Glutamatergic neuron (in vitro differentiated cells): ENCODE measurements around the gene CDCA5. TPM values are rescaled to one million over a fixed set of nuclear protein-coding genes. Genes with fewer than 3 reads are reported as not detected.

Source experiments
- DNase-seq: peaks from one replicate; pipeline ENCODE4 v3.0.0; 2022
- H3K27ac Mint-ChIP-seq: one replicate; pipeline ENCODE4 v1.8.0; 2020; ENCODE audit warnings: mild to moderate bottlenecking, mixed read lengths, inconsistent platforms; ENCODE audit not compliant: unreplicated experiment
- H3K27me3 Mint-ChIP-seq: one replicate; pipeline ENCODE4 v1.8.0; 2020; ENCODE audit warnings: mild to moderate bottlenecking, moderate library complexity, mixed read lengths, inconsistent platforms; ENCODE audit not compliant: unreplicated experiment
- H3K36me3 Mint-ChIP-seq: one replicate; pipeline ENCODE4 v1.8.0; 2020; ENCODE audit warnings: mild to moderate bottlenecking, mixed read lengths, inconsistent platforms; ENCODE audit not compliant: unreplicated experiment
- H3K4me1 Mint-ChIP-seq: one replicate; pipeline ENCODE4 v1.8.0; 2020; ENCODE audit warnings: mild to moderate bottlenecking, low read depth, mixed read lengths, inconsistent platforms; ENCODE audit not compliant: unreplicated experiment
- H3K4me3 Mint-ChIP-seq: one replicate; pipeline ENCODE4 v1.8.0; 2020; ENCODE audit warnings: mild to moderate bottlenecking, mixed read lengths, inconsistent platforms; ENCODE audit not compliant: unreplicated experiment
- H3K9me3 Mint-ChIP-seq: one replicate; pipeline ENCODE4 v1.8.0; 2020; ENCODE audit warnings: mild to moderate bottlenecking, moderate library complexity, mixed read lengths, inconsistent platforms; ENCODE audit not compliant: unreplicated experiment
- microRNA-seq: library from miRNA; unstranded; fragments of <30 nt; microRNA quantifications from one replicate; pipeline ENCODE4, GENCODE V29; 2020; ENCODE audit not compliant: unreplicated experiment
- total RNA-seq: library from RNA; stranded (reverse); fragmentation: NEBNext Ultra II Directional; extraction: Animal tissue kit (Norgen Biotek cat#: 25700); gene quantifications from one replicate; pipeline ENCODE4 v1.2.1, GENCODE V29; 2021; ENCODE audit not compliant: unreplicated experiment
- TF ChIP-seq, protein P1 (sequence below): fragments of 200-600 bp; sonication (generic); IDR thresholded peaks from one replicate; pipeline ENCODE4 v1.5.0; 2021; ENCODE audit not compliant: partially characterized antibody, unreplicated experiment

CDCA5 gene
- total RNA-seq, 1 donor from 2014 or later = 7.7 TPM

DNA sequence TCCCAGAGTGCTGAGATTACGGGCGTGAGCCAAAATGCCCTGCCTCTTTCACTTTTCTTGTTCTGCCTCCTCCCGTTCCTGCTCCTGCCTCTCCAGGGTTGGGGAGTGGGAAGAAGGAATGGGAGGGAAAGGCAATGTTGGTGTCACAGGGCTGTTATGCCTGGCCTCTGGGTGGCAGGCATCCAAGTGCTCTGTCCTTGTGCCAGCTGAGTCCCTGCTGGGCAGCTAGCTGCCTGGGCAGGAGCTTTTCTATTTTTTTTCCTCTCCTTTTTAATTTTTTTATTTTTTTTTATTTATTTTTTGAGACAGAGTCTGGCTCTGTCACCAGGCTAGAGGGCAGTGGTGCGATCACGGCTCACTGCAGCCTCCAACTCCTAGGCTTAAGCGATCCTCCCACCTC is 46.9 kb downstream of the CDCA5 start:
- no peak for DNase-seq
- Mint-ChIP-seq H3K4me1 (no peaks in the 10 kb centered on the region), H3K27me3 (peaks cover 7% of the 10 kb centered on the region), H3K9me3 (peaks cover 4% of the 10 kb centered on the region), H3K4me3 (no peak overlapping the region), H3K27ac (no peak overlapping the region), H3K36me3 (no peaks in the 10 kb centered on the region)
- TF ChIP-seq, protein P1, sequence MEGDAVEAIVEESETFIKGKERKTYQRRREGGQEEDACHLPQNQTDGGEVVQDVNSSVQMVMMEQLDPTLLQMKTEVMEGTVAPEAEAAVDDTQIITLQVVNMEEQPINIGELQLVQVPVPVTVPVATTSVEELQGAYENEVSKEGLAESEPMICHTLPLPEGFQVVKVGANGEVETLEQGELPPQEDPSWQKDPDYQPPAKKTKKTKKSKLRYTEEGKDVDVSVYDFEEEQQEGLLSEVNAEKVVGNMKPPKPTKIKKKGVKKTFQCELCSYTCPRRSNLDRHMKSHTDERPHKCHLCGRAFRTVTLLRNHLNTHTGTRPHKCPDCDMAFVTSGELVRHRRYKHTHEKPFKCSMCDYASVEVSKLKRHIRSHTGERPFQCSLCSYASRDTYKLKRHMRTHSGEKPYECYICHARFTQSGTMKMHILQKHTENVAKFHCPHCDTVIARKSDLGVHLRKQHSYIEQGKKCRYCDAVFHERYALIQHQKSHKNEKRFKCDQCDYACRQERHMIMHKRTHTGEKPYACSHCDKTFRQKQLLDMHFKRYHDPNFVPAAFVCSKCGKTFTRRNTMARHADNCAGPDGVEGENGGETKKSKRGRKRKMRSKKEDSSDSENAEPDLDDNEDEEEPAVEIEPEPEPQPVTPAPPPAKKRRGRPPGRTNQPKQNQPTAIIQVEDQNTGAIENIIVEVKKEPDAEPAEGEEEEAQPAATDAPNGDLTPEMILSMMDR = no peak

DNA sequence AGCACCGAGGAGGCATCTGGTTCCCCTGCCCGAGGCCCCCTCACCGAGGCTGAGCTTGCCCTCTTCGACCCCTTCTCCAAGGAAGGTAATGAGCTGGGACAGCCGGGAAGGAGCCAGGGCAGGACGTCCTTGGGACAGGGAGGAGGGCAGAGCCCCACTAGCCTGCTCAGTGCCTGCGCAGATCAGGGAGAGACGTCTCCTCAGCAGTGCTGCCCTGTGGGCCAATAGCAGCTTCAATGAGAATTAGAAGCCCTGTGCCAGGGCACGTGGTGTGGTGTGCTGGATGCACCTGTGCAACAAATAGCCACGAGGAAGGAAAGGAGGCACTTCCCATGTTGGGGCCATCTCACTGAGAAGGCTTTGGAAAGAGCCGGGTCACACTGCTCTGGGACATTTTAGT is 48.3 kb downstream of the CDCA5 start:
- no peaks in the 10 kb centered on the region for H3K36me3 Mint-ChIP-seq
- DNase-seq = no peak
- TF ChIP-seq, protein P1 = no peak

DNA sequence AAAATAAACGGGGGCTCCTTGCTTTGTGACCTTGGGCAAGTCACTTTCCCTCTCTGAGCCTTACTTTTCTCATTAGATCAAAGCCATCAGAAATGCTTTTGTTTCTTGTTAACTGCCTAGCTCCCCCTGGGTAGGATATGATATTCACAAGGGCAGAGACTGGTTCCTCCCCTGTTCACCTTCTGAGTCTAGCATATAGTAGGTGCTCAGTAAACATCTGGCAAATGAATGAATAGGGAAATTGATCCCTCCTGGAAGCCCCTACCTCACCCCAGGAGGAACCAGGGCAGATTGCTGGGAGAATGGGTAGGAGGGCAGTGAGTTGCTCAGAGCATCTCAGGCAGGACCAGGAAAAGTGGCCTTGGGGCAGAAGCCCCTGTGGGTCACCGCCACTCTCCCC is 49.4 kb downstream of the CDCA5 start:
- no peak overlapping the region for H3K27ac Mint-ChIP-seq
- H3K4me1 Mint-ChIP-seq = no peaks in the 10 kb centered on the region
- no peaks in the 10 kb centered on the region for H3K9me3 Mint-ChIP-seq
- H3K4me3 Mint-ChIP-seq = no peak overlapping the region
- peaks cover 5% of the 10 kb centered on the region for H3K27me3 Mint-ChIP-seq
- TF ChIP-seq, protein P1 = no peak
- no peaks in the 10 kb centered on the region for H3K36me3 Mint-ChIP-seq
- DNase-seq = no peak

More for the DNA sequence above, 48.3 kb downstream of the CDCA5 start:
- H3K27me3 Mint-ChIP-seq = peaks cover 5% of the 10 kb centered on the region
- no peaks in the 10 kb centered on the region for H3K4me1 Mint-ChIP-seq
- peaks cover 2% of the 10 kb centered on the region for H3K9me3 Mint-ChIP-seq
- H3K27ac Mint-ChIP-seq = no peak overlapping the region
- no peak overlapping the region for H3K4me3 Mint-ChIP-seq

DNA sequence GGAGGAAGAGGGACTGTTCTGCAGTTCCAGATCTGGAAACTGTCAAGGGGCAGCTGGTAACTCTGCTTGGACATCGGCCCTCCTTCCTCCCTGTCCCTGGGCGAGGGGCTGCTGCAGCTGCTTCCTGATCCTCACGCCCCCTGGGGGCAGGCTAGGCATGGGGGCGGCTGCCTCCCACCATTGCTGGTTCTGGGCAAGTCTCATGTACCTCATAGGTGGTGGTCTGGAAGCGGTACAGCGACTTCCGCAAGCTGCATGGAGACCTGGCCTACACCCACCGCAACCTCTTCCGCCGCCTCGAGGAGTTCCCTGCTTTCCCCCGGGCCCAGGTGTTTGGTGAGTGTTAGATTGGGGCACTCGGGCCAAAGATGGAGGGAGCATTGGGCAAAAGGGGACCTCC is 51.6 kb downstream of the CDCA5 start:
- H3K27ac Mint-ChIP-seq = no peak overlapping the region
- peaks cover 4% of the 10 kb centered on the region for H3K27me3 Mint-ChIP-seq
- no peaks in the 10 kb centered on the region for H3K36me3 Mint-ChIP-seq
- no peaks in the 10 kb centered on the region for H3K9me3 Mint-ChIP-seq
- DNase-seq = no peak
- TF ChIP-seq, protein P1 = no peak
- peaks cover 2% of the 10 kb centered on the region for H3K4me1 Mint-ChIP-seq
- H3K4me3 Mint-ChIP-seq = no peak overlapping the region

Small RNAs within 50 kb of the gene (microRNA-seq; reads per million reads assigned to microRNA genes)
- 2.8 reads per million, percentile 20 among the genes with 10 or more reads in this experiment for gene MIR6751

Other genes with a start within 250 kb of the CDCA5 start
- 2.3 TPM for gene CDC42BPG, start 239.4 kb downstream of the CDCA5 start, total RNA-seq
- gene EHD1, start 205.4 kb downstream of the CDCA5 start, total RNA-seq = 114 TPM
- 25.9 TPM for gene ATG2A, start 166.8 kb downstream of the CDCA5 start, total RNA-seq
- 148 TPM for gene PPP2R5B, start 159.4 kb downstream of the CDCA5 start, total RNA-seq
- not detected for gene GPHA2, start 148.1 kb downstream of the CDCA5 start, total RNA-seq
- not detected for gene MAJIN, start 111.9 kb downstream of the CDCA5 start, total RNA-seq
- gene BATF2, start 87.1 kb downstream of the CDCA5 start, total RNA-seq = not detected
- 68.4 TPM for gene ARL2, start 69.9 kb downstream of the CDCA5 start, total RNA-seq
- gene SNX15, start 56.6 kb downstream of the CDCA5 start, total RNA-seq = 40.4 TPM
- gene SAC3D1, start 42.8 kb downstream of the CDCA5 start, total RNA-seq = 14.4 TPM
- gene NAALADL1, start 25.5 kb downstream of the CDCA5 start, total RNA-seq = 1.6 TPM
- gene ZFPL1, start 182 bp upstream of the CDCA5 start, total RNA-seq = 33.9 TPM
- gene VPS51, start 12.2 kb upstream of the CDCA5 start, total RNA-seq = 105 TPM
- gene TM7SF2, start 27.8 kb upstream of the CDCA5 start, total RNA-seq = 241 TPM
- gene ZNHIT2, start 33.7 kb upstream of the CDCA5 start, total RNA-seq = 4.1 TPM
- 560 TPM for gene FAU, start 38.1 kb upstream of the CDCA5 start, total RNA-seq
- gene MRPL49, start 38.3 kb upstream of the CDCA5 start, total RNA-seq = 32.9 TPM
- gene SYVN1, start 50.5 kb upstream of the CDCA5 start, total RNA-seq = 54.7 TPM
- gene SPDYC, start 86.2 kb upstream of the CDCA5 start, total RNA-seq = not detected
- gene CAPN1, start 97.9 kb upstream of the CDCA5 start, total RNA-seq = 234 TPM
- gene POLA2, start 177.9 kb upstream of the CDCA5 start, total RNA-seq = 8.6 TPM
- 23.5 TPM for gene CDC42EP2, start 230.8 kb upstream of the CDCA5 start, total RNA-seq
- gene DPF2, start 249.8 kb upstream of the CDCA5 start, total RNA-seq = 121 TPM